ENCODE data around the gene LRBA. TPM values are rescaled to one million over a fixed set of nuclear protein-coding genes. Genes with fewer than 3 reads are reported as not detected.
A peak's percentile ranks its signal among the peaks of the same experiment; 100 is the strongest.
"Not testable (repeated sequence)": the region's sequence is repeated elsewhere in the genome, so short reads cannot be mapped to it uniquely, and the experiment has no call there.

The LRBA gene
- total RNA-seq, 8 experiments from 2014 or later = 15.9 to 71.4 (median 24.7) TPM

- Histone ChIP-seq H3K4me3 (no peak overlapping the region), H3K4me1 (replicated peaks in 1 of 2) (no peaks in the 10 kb centered on the region), H3K27ac (no peak overlapping the region)
- ATAC-seq (replicated peaks in 6 of 8) = no peak
- 71 to 100% (median 88%) methylated on average over 1 to 4 of the region's 4 CpGs; no CpG with 5 or more reads in 1 of the 10 experiments for WGBS, 10 experiments
- in situ Hi-C loops (cut with MboI; ENCODE audit: low pct_unique_long_range_greater_than_20kb in 2 of 9, low sequenced_read_pairs in 9 of 9, unreplicated experiment in 9 of 9) = no loop called here
These were observed 20.8 kb upstream of the LRBA start for GRCh38 chr4:151035911-151036310.

- in situ Hi-C loops (cut with MboI; ENCODE audit: low pct_unique_long_range_greater_than_20kb in 2 of 9, low sequenced_read_pairs in 9 of 9, unreplicated experiment in 9 of 9) = no loop called here
- H3K4me1 ChIP-seq (replicated peaks in 1 of 2) = no peaks in the 10 kb centered on the region
- H3K27ac ChIP-seq = no peak overlapping the region
- no peak overlapping the region for H3K4me3 ChIP-seq
- peak in 1 of 8 experiments; percentile 39 for ATAC-seq (replicated peaks in 6 of 8)
- 44 to 100% (median 65%) methylated on average over 1 to 2 of the region's 2 CpGs; no CpG with 5 or more reads in 1 of the 10 experiments for WGBS, 10 experiments
These were observed 20.2 kb upstream of the LRBA start for GRCh38 chr4:151035328-151035727.

GRCh38 chr4:151034829-151035228 is 19.7 kb upstream of the LRBA start:
- WGBS, 10 experiments = 71 to 100% (median 100%) methylated on average over 1 to 2 of the region's 2 CpGs; no CpG with 5 or more reads in 3 of the 10 experiments
- no peak overlapping the region for H3K27ac ChIP-seq
- in situ Hi-C loops (cut with MboI; ENCODE audit: low pct_unique_long_range_greater_than_20kb in 2 of 9, low sequenced_read_pairs in 9 of 9, unreplicated experiment in 9 of 9) = no loop called here
- no peaks in the 10 kb centered on the region for H3K4me1 ChIP-seq (replicated peaks in 1 of 2)
- no peak overlapping the region for H3K4me3 ChIP-seq
- no peak for ATAC-seq (replicated peaks in 6 of 8)

- in situ Hi-C loops (cut with MboI; ENCODE audit: low pct_unique_long_range_greater_than_20kb in 2 of 9, low sequenced_read_pairs in 9 of 9, unreplicated experiment in 9 of 9) = no loop called here
These were observed 16.9 kb upstream of the LRBA start for GRCh38 chr4:151031831-151032605.

GRCh38 chr4:151029537-151029936 is 14.5 kb upstream of the LRBA start:
- 78 to 100% (median 96%) methylated on average over 1 to 10 of the region's 10 CpGs for WGBS, 10 experiments
- in situ Hi-C loops (cut with MboI; ENCODE audit: low pct_unique_long_range_greater_than_20kb in 2 of 9, low sequenced_read_pairs in 9 of 9, unreplicated experiment in 9 of 9) = no loop called here
- Histone ChIP-seq H3K27ac (no peak overlapping the region), H3K4me3 (no peak overlapping the region), H3K4me1 (replicated peaks in 1 of 2) (no peaks in the 10 kb centered on the region)
- no peak for ATAC-seq (replicated peaks in 6 of 8)

More at GRCh38 chr4:151031831-151032605, 16.9 kb upstream of the LRBA start:
- peak in 2 of 8 experiments; percentile 63 to 67 for ATAC-seq (replicated peaks in 6 of 8)
- Histone ChIP-seq H3K27ac (no peak overlapping the region), H3K4me1 (replicated peaks in 1 of 2) (no peaks in the 10 kb centered on the region), H3K4me3 (no peak overlapping the region)
- 68 to 100% (median 90%) methylated on average over 2 to 11 of the region's 12 CpGs for WGBS, 10 experiments

GRCh38 chr4:151029006-151029405 is 13.9 kb upstream of the LRBA start:
- in situ Hi-C loops (cut with MboI; ENCODE audit: low pct_unique_long_range_greater_than_20kb in 2 of 9, low sequenced_read_pairs in 9 of 9, unreplicated experiment in 9 of 9); H3K4me1 ChIP-seq (replicated peaks in 1 of 2); H3K27ac ChIP-seq; ATAC-seq (replicated peaks in 6 of 8); H3K4me3 ChIP-seq: not testable (repeated sequence)
- 45 to 100% (median 80%) methylated on average over 1 to 7 of the region's 10 CpGs; no CpG with 5 or more reads in 1 of the 10 experiments for WGBS, 10 experiments

GRCh38 chr4:151025759-151026158 is 10.7 kb upstream of the LRBA start:
- Histone ChIP-seq H3K4me3 (no peak overlapping the region), H3K27ac (no peak overlapping the region), H3K4me1 (replicated peaks in 1 of 2) (no peaks in the 10 kb centered on the region)
- 33 to 100% (median 58%) methylated on average over 1 to 3 of the region's 3 CpGs; no CpG with 5 or more reads in 7 of the 10 experiments for WGBS, 10 experiments
- ATAC-seq (replicated peaks in 6 of 8) = no peak
- in situ Hi-C loops (cut with MboI; ENCODE audit: low pct_unique_long_range_greater_than_20kb in 2 of 9, low sequenced_read_pairs in 9 of 9, unreplicated experiment in 9 of 9) = no loop called here

- Histone ChIP-seq H3K27ac (no peak overlapping the region), H3K4me3 (no peak overlapping the region), H3K4me1 (replicated peaks in 1 of 2) (no peaks in the 10 kb centered on the region)
- no peak for ATAC-seq (replicated peaks in 6 of 8)
- in situ Hi-C loops (cut with MboI; ENCODE audit: low pct_unique_long_range_greater_than_20kb in 2 of 9, low sequenced_read_pairs in 9 of 9, unreplicated experiment in 9 of 9) = no loop called here
- 0 to 100% (median 65%) methylated on average over 1 to 2 of the region's 2 CpGs; no CpG with 5 or more reads in 2 of the 10 experiments for WGBS, 10 experiments
These were observed 7.5 kb upstream of the LRBA start for GRCh38 chr4:151022586-151022985.

GRCh38 chr4:151021637-151022334 is 6.7 kb upstream of the LRBA start:
- Histone ChIP-seq H3K4me3 (no peak overlapping the region), H3K27ac (no peak overlapping the region), H3K4me1 (replicated peaks in 1 of 2) (no peaks in the 10 kb centered on the region)
- in situ Hi-C loops (cut with MboI; ENCODE audit: low pct_unique_long_range_greater_than_20kb in 2 of 9, low sequenced_read_pairs in 9 of 9, unreplicated experiment in 9 of 9) = no loop called here
- WGBS, 10 experiments = 63 to 100% (median 83%) methylated on average over 1 of the region's 1 CpG; no CpG with 5 or more reads in 6 of the 10 experiments
- ATAC-seq (replicated peaks in 6 of 8) = no peak

GRCh38 chr4:151015459-151016347 is 619 bp upstream of the LRBA start:
- 0% methylated on average over 5 to 11 of the region's 87 CpGs; no CpG with 5 or more reads in 7 of the 10 experiments for WGBS, 10 experiments
- in situ Hi-C loops (cut with MboI; ENCODE audit: low pct_unique_long_range_greater_than_20kb in 2 of 9, low sequenced_read_pairs in 9 of 9, unreplicated experiment in 9 of 9) = no loop called here

GRCh38 chr4:151013944-151014343 is 1.1 kb downstream of the LRBA start:
- WGBS, 10 experiments = 0 to 43% (median 15%) methylated on average over 2 to 4 of the region's 4 CpGs
- H3K4me3 ChIP-seq = peak overlapping the region; percentile 73 to 98 (median 86)
- H3K27ac ChIP-seq = no peak overlapping the region
- ATAC-seq (replicated peaks in 6 of 8) = no peak
- in situ Hi-C loops (cut with MboI; ENCODE audit: low pct_unique_long_range_greater_than_20kb in 2 of 9, low sequenced_read_pairs in 9 of 9, unreplicated experiment in 9 of 9) = no loop called here
- H3K4me1 ChIP-seq (replicated peaks in 1 of 2) = peaks cover 0 to 12% of the 10 kb centered on the region in 2 donors

More at GRCh38 chr4:151015459-151016347, 619 bp upstream of the LRBA start:
- H3K4me3 ChIP-seq = peak overlapping the region; percentile 73 to 98 (median 86)
- ATAC-seq (replicated peaks in 6 of 8) = peak; percentile 77 to 90 (median 88)
- peak overlapping the region; percentile 81 to 87 for H3K27ac ChIP-seq
- H3K4me1 ChIP-seq (replicated peaks in 1 of 2) = peaks cover 0 to 12% of the 10 kb centered on the region in 2 donors

GRCh38 chr4:151013491-151013890 is 1.6 kb downstream of the LRBA start:
- WGBS, 10 experiments = 0 to 40% (median 0%) methylated on average over 1 of the region's 1 CpG; no CpG with 5 or more reads in 7 of the 10 experiments
- ATAC-seq (replicated peaks in 6 of 8) = no peak
- Histone ChIP-seq H3K4me3 (peak overlapping the region; percentile 17 to 98 (median 86)), H3K27ac (no peak overlapping the region), H3K4me1 (replicated peaks in 1 of 2) (peaks cover 0 to 12% of the 10 kb centered on the region in 2 donors)
- in situ Hi-C loops (cut with MboI; ENCODE audit: low pct_unique_long_range_greater_than_20kb in 2 of 9, low sequenced_read_pairs in 9 of 9, unreplicated experiment in 9 of 9) = no loop called here
